MM.1S (cell line): ENCODE measurements around the gene RFTN1.

Experiments
- CTCF ChIP-seq: fragments of 300-600 bp; sonication (generic); IDR thresholded peaks from 2 replicates; pipeline ENCODE4 v1.5.1; 2016; ENCODE audit warnings: antibody characterized with exemption, low read length, mixed read lengths
- EZH2 ChIP-seq: fragments of 300-600 bp; sonication (generic); optimal IDR thresholded peaks from 2 replicates; pipeline ENCODE3; 2017; ENCODE audit warnings: low read depth, mild to moderate bottlenecking, antibody characterized with exemption, low read length, mixed read lengths
- EZH2phosphoT487 ChIP-seq: fragments of 300-600 bp; sonication (generic); IDR thresholded peaks from 2 replicates; pipeline ENCODE4 v1.6.1; 2018; ENCODE audit warnings: antibody characterized with exemption, low read length

GRCh38 chr3:16370872-16371740 is 142.4 kb downstream of the RFTN1 start:
- TF ChIP-seq CTCF (no peak), EZH2 (no peak), EZH2phosphoT487 (no peak)
